GM23338 (cell line): ENCODE data around the gene PRCC. TPM values are rescaled to one million over a fixed set of nuclear protein-coding genes. Genes with fewer than 3 reads are reported as not detected.

Source experiments
- ATAC-seq: fragments of 200-7000 bp; cut with Tn5 transposase; 3 replicates; pipeline ENCODE4 v1.9.1; 2020
- DNase-seq: peaks from one replicate; pipeline ENCODE4 v3.0.0-alpha.2; 2015; ENCODE audit warnings: low spot score
- H2AFZ ChIP-seq: fragments of 200-600 bp; sonication (generic); 2 replicates; pipeline ENCODE4 v1.8.0; 2016; ENCODE audit warnings: antibody characterized with exemption, mild to moderate bottlenecking, moderate library complexity
- H3F3A ChIP-seq: fragments of 200-600 bp; sonication (generic); replicated peaks from 2 replicates; pipeline ENCODE4 v1.8.0; 2017; ENCODE audit warnings: antibody characterized with exemption, mixed run types, low read depth
- H3K27ac ChIP-seq: fragments of 200-600 bp; sonication (generic); 2 replicates; pipeline ENCODE4 v1.6.1; 2016; ENCODE audit warnings: low read depth
- H3K27me3 ChIP-seq: fragments of 200-600 bp; sonication (generic); 2 replicates; pipeline ENCODE4 v1.8.0; 2016; ENCODE audit warnings: mild to moderate bottlenecking, mixed run types, moderate library complexity; ENCODE audit not compliant: insufficient read depth
- H3K36me3 ChIP-seq: fragments of 200-600 bp; sonication (generic); 2 replicates; pipeline ENCODE4 v1.8.0; 2016; ENCODE audit warnings: mild to moderate bottlenecking; ENCODE audit not compliant: insufficient read depth
- H3K4me1 ChIP-seq: fragments of 200-600 bp; sonication (generic); 2 replicates; pipeline ENCODE4 v1.8.0; 2016; ENCODE audit warnings: mild to moderate bottlenecking, moderate library complexity; ENCODE audit not compliant: insufficient read depth
- H3K4me2 ChIP-seq: fragments of 200-600 bp; sonication (generic); 2 replicates; pipeline ENCODE4 v1.7.1; 2017; ENCODE audit warnings: mixed run types
- H3K4me3 ChIP-seq: fragments of 200-600 bp; sonication (generic); 2 replicates; pipeline ENCODE4 v1.6.1; 2016; ENCODE audit warnings: mixed run types
- H3K79me2 ChIP-seq: fragments of 200-600 bp; sonication (generic); replicated peaks from 2 replicates; pipeline ENCODE4 v1.8.0; 2017; ENCODE audit warnings: mild to moderate bottlenecking; ENCODE audit not compliant: insufficient read depth
- H3K9me2 ChIP-seq: fragments of 200-600 bp; sonication (generic); 2 replicates; pipeline ENCODE4 v1.8.0; 2017; ENCODE audit not compliant: insufficient read depth
- H4K20me1 ChIP-seq: fragments of 200-600 bp; sonication (generic); replicated peaks from 2 replicates; pipeline ENCODE4 v1.8.0; 2017; ENCODE audit warnings: mild to moderate bottlenecking; ENCODE audit not compliant: insufficient read depth
- H3K27ac Mint-ChIP-seq: 2 replicates; pipeline ENCODE4 v1.8.0; 2020; ENCODE audit warnings: inconsistent platforms, mild to moderate bottlenecking, moderate library complexity, mixed read lengths
- H3K27me3 Mint-ChIP-seq: 3 replicates; pipeline ENCODE4 v1.8.0; 2022; ENCODE audit warnings: low read depth, mild to moderate bottlenecking, moderate library complexity, mixed read lengths, inconsistent platforms; ENCODE audit not compliant: insufficient read depth, poor library complexity
- H3K36me3 Mint-ChIP-seq: 3 replicates; pipeline ENCODE4 v1.8.0; 2021; ENCODE audit warnings: low read depth, mild to moderate bottlenecking, inconsistent platforms, moderate library complexity, mixed read lengths
- H3K4me1 Mint-ChIP-seq: 3 replicates; pipeline ENCODE4 v1.8.0; 2020; ENCODE audit warnings: mild to moderate bottlenecking, inconsistent platforms, mixed read lengths
- H3K4me3 Mint-ChIP-seq: 3 replicates; pipeline ENCODE4 v1.8.0; 2021; ENCODE audit warnings: moderate library complexity, mild to moderate bottlenecking, inconsistent platforms, mixed read lengths
- H3K9me3 Mint-ChIP-seq: 3 replicates; pipeline ENCODE4 v1.8.0; 2020; ENCODE audit warnings: moderate library complexity, mild to moderate bottlenecking, inconsistent platforms, mixed read lengths
- JUNB ChIP-seq: IDR thresholded peaks from one replicate; pipeline ENCODE4 v1.6.1; 2016; ENCODE audit warnings: antibody characterized with exemption; ENCODE audit not compliant: unreplicated experiment
- NANOG ChIP-seq: IDR thresholded peaks from 2 replicates; pipeline ENCODE4 v1.6.1; 2016; ENCODE audit warnings: antibody characterized with exemption, borderline replicate concordance
- REST ChIP-seq: IDR thresholded peaks from one replicate; pipeline ENCODE4 v1.6.1; 2018; ENCODE audit warnings: antibody characterized with exemption; ENCODE audit not compliant: unreplicated experiment
- STAT1 ChIP-seq: IDR thresholded peaks from one replicate; pipeline ENCODE4 v1.6.1; 2016; ENCODE audit warnings: antibody characterized with exemption; ENCODE audit not compliant: unreplicated experiment
- ZNF331 ChIP-seq: fragments of 250-450 bp; sonication (Bioruptor Pico); IDR thresholded peaks from 2 replicates; pipeline ENCODE4 v1.5.0; 2020; ENCODE audit warnings: low read depth, mild to moderate bottlenecking, moderate library complexity
- polyA plus RNA-seq: library from polyadenylated mRNA; unstranded; fragments of >200 nt; fragmentation: Nextera tagmentation; extraction: Ambion mirVana; gene quantifications from 2 replicates; pipeline ENCODE4 v1.2.1, GENCODE V29; 2016
- total RNA-seq: library from RNA; depleted of rRNA; stranded (reverse); fragments of >200 nt; shearing (Covaris generic); gene quantifications from 2 replicates; pipeline ENCODE4 v1.2.3, GENCODE V29; 2014
- TF ChIP-seq, protein P1 (sequence below): fragments of 250-450 bp; sonication (Bioruptor Pico); IDR thresholded peaks from 2 replicates; pipeline ENCODE4 v1.5.0; 2020; ENCODE audit warnings: mild to moderate bottlenecking, moderate library complexity

PRCC gene
- total and polyA plus RNA-seq, 2 experiments from 2014 or later, result 66.2 to 72.9 TPM

- TF ChIP-seq, protein P1, sequence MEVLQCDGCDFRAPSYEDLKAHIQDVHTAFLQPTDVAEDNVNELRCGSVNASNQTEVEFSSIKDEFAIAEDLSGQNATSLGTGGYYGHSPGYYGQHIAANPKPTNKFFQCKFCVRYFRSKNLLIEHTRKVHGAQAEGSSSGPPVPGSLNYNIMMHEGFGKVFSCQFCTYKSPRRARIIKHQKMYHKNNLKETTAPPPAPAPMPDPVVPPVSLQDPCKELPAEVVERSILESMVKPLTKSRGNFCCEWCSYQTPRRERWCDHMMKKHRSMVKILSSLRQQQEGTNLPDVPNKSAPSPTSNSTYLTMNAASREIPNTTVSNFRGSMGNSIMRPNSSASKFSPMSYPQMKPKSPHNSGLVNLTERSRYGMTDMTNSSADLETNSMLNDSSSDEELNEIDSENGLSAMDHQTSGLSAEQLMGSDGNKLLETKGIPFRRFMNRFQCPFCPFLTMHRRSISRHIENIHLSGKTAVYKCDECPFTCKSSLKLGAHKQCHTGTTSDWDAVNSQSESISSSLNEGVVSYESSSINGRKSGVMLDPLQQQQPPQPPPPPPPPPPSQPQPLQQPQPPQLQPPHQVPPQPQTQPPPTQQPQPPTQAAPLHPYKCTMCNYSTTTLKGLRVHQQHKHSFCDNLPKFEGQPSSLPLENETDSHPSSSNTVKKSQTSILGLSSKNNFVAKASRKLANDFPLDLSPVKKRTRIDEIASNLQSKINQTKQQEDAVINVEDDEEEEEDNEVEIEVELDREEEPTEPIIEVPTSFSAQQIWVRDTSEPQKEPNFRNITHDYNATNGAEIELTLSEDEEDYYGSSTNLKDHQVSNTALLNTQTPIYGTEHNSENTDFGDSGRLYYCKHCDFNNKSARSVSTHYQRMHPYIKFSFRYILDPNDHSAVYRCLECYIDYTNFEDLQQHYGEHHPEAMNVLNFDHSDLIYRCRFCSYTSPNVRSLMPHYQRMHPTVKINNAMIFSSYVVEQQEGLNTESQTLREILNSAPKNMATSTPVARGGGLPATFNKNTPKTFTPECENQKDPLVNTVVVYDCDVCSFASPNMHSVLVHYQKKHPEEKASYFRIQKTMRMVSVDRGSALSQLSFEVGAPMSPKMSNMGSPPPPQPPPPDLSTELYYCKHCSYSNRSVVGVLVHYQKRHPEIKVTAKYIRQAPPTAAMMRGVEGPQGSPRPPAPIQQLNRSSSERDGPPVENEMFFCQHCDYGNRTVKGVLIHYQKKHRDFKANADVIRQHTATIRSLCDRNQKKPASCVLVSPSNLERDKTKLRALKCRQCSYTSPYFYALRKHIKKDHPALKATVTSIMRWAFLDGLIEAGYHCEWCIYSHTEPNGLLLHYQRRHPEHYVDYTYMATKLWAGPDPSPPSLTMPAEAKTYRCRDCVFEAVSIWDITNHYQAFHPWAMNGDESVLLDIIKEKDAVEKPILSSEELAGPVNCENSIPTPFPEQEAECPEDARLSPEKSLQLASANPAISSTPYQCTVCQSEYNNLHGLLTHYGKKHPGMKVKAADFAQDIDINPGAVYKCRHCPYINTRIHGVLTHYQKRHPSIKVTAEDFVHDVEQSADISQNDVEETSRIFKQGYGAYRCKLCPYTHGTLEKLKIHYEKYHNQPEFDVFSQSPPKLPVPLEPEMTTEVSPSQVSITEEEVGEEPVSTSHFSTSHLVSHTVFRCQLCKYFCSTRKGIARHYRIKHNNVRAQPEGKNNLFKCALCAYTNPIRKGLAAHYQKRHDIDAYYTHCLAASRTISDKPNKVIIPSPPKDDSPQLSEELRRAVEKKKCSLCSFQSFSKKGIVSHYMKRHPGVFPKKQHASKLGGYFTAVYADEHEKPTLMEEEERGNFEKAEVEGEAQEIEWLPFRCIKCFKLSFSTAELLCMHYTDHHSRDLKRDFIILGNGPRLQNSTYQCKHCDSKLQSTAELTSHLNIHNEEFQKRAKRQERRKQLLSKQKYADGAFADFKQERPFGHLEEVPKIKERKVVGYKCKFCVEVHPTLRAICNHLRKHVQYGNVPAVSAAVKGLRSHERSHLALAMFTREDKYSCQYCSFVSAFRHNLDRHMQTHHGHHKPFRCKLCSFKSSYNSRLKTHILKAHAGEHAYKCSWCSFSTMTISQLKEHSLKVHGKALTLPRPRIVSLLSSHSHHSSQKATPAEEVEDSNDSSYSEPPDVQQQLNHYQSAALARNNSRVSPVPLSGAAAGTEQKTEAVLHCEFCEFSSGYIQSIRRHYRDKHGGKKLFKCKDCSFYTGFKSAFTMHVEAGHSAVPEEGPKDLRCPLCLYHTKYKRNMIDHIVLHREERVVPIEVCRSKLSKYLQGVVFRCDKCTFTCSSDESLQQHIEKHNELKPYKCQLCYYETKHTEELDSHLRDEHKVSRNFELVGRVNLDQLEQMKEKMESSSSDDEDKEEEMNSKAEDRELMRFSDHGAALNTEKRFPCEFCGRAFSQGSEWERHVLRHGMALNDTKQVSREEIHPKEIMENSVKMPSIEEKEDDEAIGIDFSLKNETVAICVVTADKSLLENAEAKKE, result no peak
- no peak for TF ChIP-seq ZNF331
- TF ChIP-seq REST, result no peak
- no peak for TF ChIP-seq NANOG
Measured at GRCh38 chr1:156832434-156832833, 65.1 kb downstream of the PRCC start (continued).

- H3K36me3 Mint-ChIP-seq, result no peaks in the 10 kb centered on the region
- H3K4me1 Mint-ChIP-seq, result no peaks in the 10 kb centered on the region; the same call in 2 of the 3 replicates
- H3K4me1 ChIP-seq, result no peaks in the 10 kb centered on the region
- DNase-seq (no peak), ATAC-seq (no peak)
- H2AFZ ChIP-seq, result no peak overlapping the region
- H3K9me3 Mint-ChIP-seq, result no peaks in the 10 kb centered on the region
- H3K27ac ChIP-seq, result no peak overlapping the region
- H3K36me3 ChIP-seq, result no peaks in the 10 kb centered on the region
- peaks cover 20% of the 10 kb centered on the region; the same call in 1 of the 2 replicates for H3K27me3 ChIP-seq
- no peaks in the 10 kb centered on the region for H3K9me2 ChIP-seq
- H3F3A ChIP-seq, result no peaks in the 10 kb centered on the region
- H3K27ac Mint-ChIP-seq, result no peak overlapping the region
- no peaks in the 10 kb centered on the region for H3K79me2 ChIP-seq
- H3K4me2 ChIP-seq, result no peak overlapping the region
- H4K20me1 ChIP-seq, result no peaks in the 10 kb centered on the region
- no peak overlapping the region for H3K4me3 Mint-ChIP-seq
- TF ChIP-seq JUNB, result no peak
- TF ChIP-seq ZNF331, result no peak
- TF ChIP-seq, protein P1, result no peak
- no peak for TF ChIP-seq STAT1
- H3K4me3 ChIP-seq, result no peak overlapping the region
- peaks cover 12% of the 10 kb centered on the region for H3K27me3 Mint-ChIP-seq
Measured at GRCh38 chr1:156833603-156834002, 66.3 kb downstream of the PRCC start.
